Measurements from ENCODE around the gene TEX10. TPM values are rescaled to one million over a fixed set of nuclear protein-coding genes. Genes with fewer than 3 reads are reported as not detected.

TEX10 gene
- total and polyA plus RNA-seq, 2 of the 13 experiments (the other 11 are each of a cell fraction or from before 2014, with no cell fraction given), result 18.1 to 38.7 TPM

- 96% methylated on average over 3 of the region's 3 CpGs for WGBS (ENCODE audit: low lambda C conversion rate)
- ChIA-PET CTCF (ENCODE audit: low intra/inter-chr PET ratio, low total read pairs) (no interaction called here), POLR2A (no interaction called here)
- Histone ChIP-seq H4K20me1 (ENCODE audit: insufficient read depth, low read length) (no peaks in the 10 kb centered on the region), H3K79me2 (ENCODE audit: insufficient read depth, low read length) (no peaks in the 10 kb centered on the region), H3K36me3 (replicated peaks in 1 of 2; ENCODE audit: control insufficient read depth in 1 of 2, insufficient read depth in 2 of 2, low read length in 2 of 2) (peaks cover 0 to 2% of the 10 kb centered on the region in 2 experiments; a peak in 2 of 5 replicates), H2AFZ (ENCODE audit: low read length) (no peak overlapping the region), H3K27me3 (ENCODE audit: control insufficient read depth in 1 of 2, insufficient read depth in 2 of 2, low read length in 2 of 2) (no peaks in the 10 kb centered on the region), H3K4me3 (replicated peaks in 1 of 3; ENCODE audit: insufficient read depth in 1 of 3, low read depth in 2 of 3, low read length in 3 of 3) (no peak overlapping the region), H3K9me3 (ENCODE audit: low read length) (peaks cover 20% of the 10 kb centered on the region), H3K4me2 (ENCODE audit: low read depth, low read length) (no peak overlapping the region), H3K9ac (ENCODE audit: insufficient read depth, low read depth, low read length) (no peak overlapping the region), H3K4me1 (ENCODE audit: insufficient read depth, low read length) (peaks cover 20% of the 10 kb centered on the region), H3K27ac (ENCODE audit: extremely low read length, insufficient read depth, low read length) (no peak overlapping the region)
- no peak for DNase-seq (ENCODE audit: low spot score)
- no peak for ATAC-seq
- in situ Hi-C loops (cut with HindIII; ENCODE audit: extremely low pct_ligation_motif_present, low pct_unique_long_range_greater_than_20kb) (no loop called here), intact Hi-C loops (cut with micrococcal nuclease; ENCODE audit: unreplicated experiment) (no loop called here)
- BruUV-seq (replicated peaks), result no TSS peak
- TF ChIP-seq ZBTB39 (CRISPR knock-in tag; IDR thresholded peaks at IDR 0.05) (no peak), STAT6 (CRISPR knock-in tag; IDR thresholded peaks at IDR 0.05; ENCODE audit: borderline replicate concordance) (no peak), ZBTB21 (CRISPR knock-in tag; IDR thresholded peaks at IDR 0.05) (no peak), FOXA1 (IDR thresholded peaks at IDR 0.05) (no peak), FOXA1 (CRISPR knock-in tag; IDR thresholded peaks at IDR 0.05) (no peak), TMF1 (CRISPR knock-in tag; IDR thresholded peaks at IDR 0.05; ENCODE audit: low read depth) (no peak), ZBTB8A (CRISPR knock-in tag; IDR thresholded peaks at IDR 0.05; ENCODE audit: borderline replicate concordance, low read depth) (no peak), FIP1L1 (IDR thresholded peaks at IDR 0.05; ENCODE audit: borderline replicate concordance, insufficient read depth, low read depth, low read length) (no peak), MTA3 (CRISPR knock-in tag; IDR thresholded peaks at IDR 0.05) (no peak), STAG1 (CRISPR knock-in tag; IDR thresholded peaks at IDR 0.05) (no peak), ZNF773 (CRISPR knock-in tag; IDR thresholded peaks at IDR 0.05; ENCODE audit: borderline replicate concordance) (no peak), ARID2 (CRISPR knock-in tag; IDR thresholded peaks at IDR 0.05; ENCODE audit: borderline replicate concordance) (no peak)
- FAIRE-seq, result no peak
These were observed 6.3 kb upstream of the TEX10 start for GRCh38 chr9:100359057-100359456.
